Measurements from ENCODE around the gene USP25.

- TF ChIP-seq CTCF (IDR thresholded peaks at IDR 0.05), result no peak
- TF ChIP-seq POLR2A (IDR thresholded peaks at IDR 0.05), result no peak
Observed at GRCh38 chr21:15775291-15775690, 45.5 kb downstream of the USP25 start.

Measured in testis (tissue), 2 donors.